ENCODE measurements around the gene MRPS11. TPM values are rescaled to one million over a fixed set of nuclear protein-coding genes. Genes with fewer than 3 reads are reported as not detected.

MRPS11 gene
- total and polyA plus RNA-seq, 2 donors from 2014 or later: 35.2 to 96.8 TPM

- H3K27me3 ChIP-seq (ENCODE audit: control insufficient read depth, insufficient read depth, low read length): no peaks in the 10 kb centered on the region
- intact Hi-C loops (cut with DNase I): no loop called here
- no peaks in the 10 kb centered on the region for H3K9me3 ChIP-seq (ENCODE audit: control insufficient read depth in 2 of 3, insufficient read depth in 1 of 3, low read length in 3 of 3)
- no peaks in the 10 kb centered on the region for H3K4me1 ChIP-seq (ENCODE audit: control insufficient read depth in 2 of 3, insufficient read depth in 2 of 3, low read depth in 1 of 3, low read length in 3 of 3)
- H3K4me3 ChIP-seq (ENCODE audit: low read length in 3 of 3): no peak overlapping the region
- no peak for TF ChIP-seq CTCF (IDR thresholded peaks at IDR 0.05; ENCODE audit: borderline replicate concordance, extremely low read depth, insufficient read depth)
- FAIRE-seq (no peak), DNase-seq (no peak)
- H3K9ac ChIP-seq (ENCODE audit: low read length in 3 of 3): no peak overlapping the region
- peaks cover 4 to 14% (median 12%) of the 10 kb centered on the region in 3 donors for H3K36me3 ChIP-seq (ENCODE audit: control insufficient read depth in 2 of 3, insufficient read depth in 3 of 3, low read length in 3 of 3)
- no peak overlapping the region for H3K27ac ChIP-seq (ENCODE audit: low read depth in 2 of 2, low read length in 2 of 2)
These were observed 39.1 kb downstream of the MRPS11 start for GRCh38 chr15:88506628-88507027.

GRCh38 chr15:88509321-88509720 is 41.8 kb downstream of the MRPS11 start:
- Histone ChIP-seq H3K4me1 (ENCODE audit: control insufficient read depth in 2 of 3, insufficient read depth in 2 of 3, low read depth in 1 of 3, low read length in 3 of 3) (no peaks in the 10 kb centered on the region), H3K27me3 (ENCODE audit: control insufficient read depth, insufficient read depth, low read length) (no peaks in the 10 kb centered on the region), H3K9me3 (ENCODE audit: control insufficient read depth in 2 of 3, insufficient read depth in 1 of 3, low read length in 3 of 3) (no peaks in the 10 kb centered on the region), H3K4me3 (ENCODE audit: low read length in 3 of 3) (no peak overlapping the region), H3K27ac (ENCODE audit: low read depth in 2 of 2, low read length in 2 of 2) (no peak overlapping the region), H3K36me3 (ENCODE audit: control insufficient read depth in 2 of 3, insufficient read depth in 3 of 3, low read length in 3 of 3) (peaks cover 13 to 20% (median 17%) of the 10 kb centered on the region in 3 donors), H3K9ac (ENCODE audit: low read length in 3 of 3) (no peak overlapping the region)
- no peak for TF ChIP-seq CTCF (IDR thresholded peaks at IDR 0.05; ENCODE audit: borderline replicate concordance, extremely low read depth, insufficient read depth)
- DNase-seq (no peak), FAIRE-seq (no peak)
- intact Hi-C loops (cut with DNase I): no loop called here

GRCh38 chr15:88509964-88510363 is 42.5 kb downstream of the MRPS11 start:
- H3K4me3 ChIP-seq (ENCODE audit: low read length in 3 of 3): no peak overlapping the region
- H3K27ac ChIP-seq (ENCODE audit: low read depth in 2 of 2, low read length in 2 of 2): no peak overlapping the region
- FAIRE-seq (no peak), DNase-seq (no peak)
- intact Hi-C loops (cut with DNase I): no loop called here
- H3K4me1 ChIP-seq (ENCODE audit: control insufficient read depth in 2 of 3, insufficient read depth in 2 of 3, low read depth in 1 of 3, low read length in 3 of 3): no peaks in the 10 kb centered on the region
- H3K36me3 ChIP-seq (ENCODE audit: control insufficient read depth in 2 of 3, insufficient read depth in 3 of 3, low read length in 3 of 3): peaks cover 13 to 20% (median 17%) of the 10 kb centered on the region in 3 donors
- no peak overlapping the region for H3K9ac ChIP-seq (ENCODE audit: low read length in 3 of 3)
- H3K27me3 ChIP-seq (ENCODE audit: control insufficient read depth, insufficient read depth, low read length): no peaks in the 10 kb centered on the region
- no peak for TF ChIP-seq CTCF (IDR thresholded peaks at IDR 0.05; ENCODE audit: borderline replicate concordance, extremely low read depth, insufficient read depth)
- H3K9me3 ChIP-seq (ENCODE audit: control insufficient read depth in 2 of 3, insufficient read depth in 1 of 3, low read length in 3 of 3): no peaks in the 10 kb centered on the region

- intact Hi-C loops (cut with DNase I): no loop called here
- no peaks in the 10 kb centered on the region for H3K9me3 ChIP-seq (ENCODE audit: control insufficient read depth in 2 of 3, insufficient read depth in 1 of 3, low read length in 3 of 3)
- H3K27me3 ChIP-seq (ENCODE audit: control insufficient read depth, insufficient read depth, low read length): no peaks in the 10 kb centered on the region
- no peak overlapping the region for H3K27ac ChIP-seq (ENCODE audit: low read depth in 2 of 2, low read length in 2 of 2)
- H3K4me1 ChIP-seq (ENCODE audit: control insufficient read depth in 2 of 3, insufficient read depth in 2 of 3, low read depth in 1 of 3, low read length in 3 of 3): no peaks in the 10 kb centered on the region
- no peak for TF ChIP-seq CTCF (IDR thresholded peaks at IDR 0.05; ENCODE audit: borderline replicate concordance, extremely low read depth, insufficient read depth)
- DNase-seq (no peak), FAIRE-seq (no peak)
- no peak overlapping the region for H3K4me3 ChIP-seq (ENCODE audit: low read length in 3 of 3)
- no peak overlapping the region for H3K9ac ChIP-seq (ENCODE audit: low read length in 3 of 3)
- H3K36me3 ChIP-seq (ENCODE audit: control insufficient read depth in 2 of 3, insufficient read depth in 3 of 3, low read length in 3 of 3): peaks cover 13 to 20% (median 17%) of the 10 kb centered on the region in 3 donors
These were observed 43.7 kb downstream of the MRPS11 start for GRCh38 chr15:88511161-88511560.

All from kidney (tissue), 14 donors.